GM23338 (cell line): ENCODE measurements around the gene FRS2. TPM values are rescaled to one million over a fixed set of nuclear protein-coding genes. Genes with fewer than 3 reads are reported as not detected.
A peak's percentile ranks its signal among the peaks of the same experiment; 100 is the strongest.

Source experiments
- ATAC-seq: fragments of 200-7000 bp; cut with Tn5 transposase; 3 replicates; pipeline ENCODE4 v1.9.1; 2020
- DNase-seq: peaks from one replicate; pipeline ENCODE4 v3.0.0-alpha.2; 2015; ENCODE audit warnings: low spot score
- H2AFZ ChIP-seq: fragments of 200-600 bp; sonication (generic); 2 replicates; pipeline ENCODE4 v1.8.0; 2016; ENCODE audit warnings: antibody characterized with exemption, mild to moderate bottlenecking, moderate library complexity
- H3F3A ChIP-seq: fragments of 200-600 bp; sonication (generic); replicated peaks from 2 replicates; pipeline ENCODE4 v1.8.0; 2017; ENCODE audit warnings: antibody characterized with exemption, mixed run types, low read depth
- H3K27ac ChIP-seq: fragments of 200-600 bp; sonication (generic); 2 replicates; pipeline ENCODE4 v1.6.1; 2016; ENCODE audit warnings: low read depth
- H3K27me3 ChIP-seq: fragments of 200-600 bp; sonication (generic); 2 replicates; pipeline ENCODE4 v1.8.0; 2016; ENCODE audit warnings: mild to moderate bottlenecking, mixed run types, moderate library complexity; ENCODE audit not compliant: insufficient read depth
- H3K36me3 ChIP-seq: fragments of 200-600 bp; sonication (generic); 2 replicates; pipeline ENCODE4 v1.8.0; 2016; ENCODE audit warnings: mild to moderate bottlenecking; ENCODE audit not compliant: insufficient read depth
- H3K4me1 ChIP-seq: fragments of 200-600 bp; sonication (generic); 2 replicates; pipeline ENCODE4 v1.8.0; 2016; ENCODE audit warnings: mild to moderate bottlenecking, moderate library complexity; ENCODE audit not compliant: insufficient read depth
- H3K4me2 ChIP-seq: fragments of 200-600 bp; sonication (generic); 2 replicates; pipeline ENCODE4 v1.7.1; 2017; ENCODE audit warnings: mixed run types
- H3K4me3 ChIP-seq: fragments of 200-600 bp; sonication (generic); 2 replicates; pipeline ENCODE4 v1.6.1; 2016; ENCODE audit warnings: mixed run types
- H3K79me2 ChIP-seq: fragments of 200-600 bp; sonication (generic); replicated peaks from 2 replicates; pipeline ENCODE4 v1.8.0; 2017; ENCODE audit warnings: mild to moderate bottlenecking; ENCODE audit not compliant: insufficient read depth
- H3K9me2 ChIP-seq: fragments of 200-600 bp; sonication (generic); 2 replicates; pipeline ENCODE4 v1.8.0; 2017; ENCODE audit not compliant: insufficient read depth
- H4K20me1 ChIP-seq: fragments of 200-600 bp; sonication (generic); replicated peaks from 2 replicates; pipeline ENCODE4 v1.8.0; 2017; ENCODE audit warnings: mild to moderate bottlenecking; ENCODE audit not compliant: insufficient read depth
- H3K27ac Mint-ChIP-seq: 2 replicates; pipeline ENCODE4 v1.8.0; 2020; ENCODE audit warnings: inconsistent platforms, mild to moderate bottlenecking, moderate library complexity, mixed read lengths
- H3K27me3 Mint-ChIP-seq: 3 replicates; pipeline ENCODE4 v1.8.0; 2022; ENCODE audit warnings: low read depth, mild to moderate bottlenecking, moderate library complexity, mixed read lengths, inconsistent platforms; ENCODE audit not compliant: insufficient read depth, poor library complexity
- H3K36me3 Mint-ChIP-seq: 3 replicates; pipeline ENCODE4 v1.8.0; 2021; ENCODE audit warnings: low read depth, mild to moderate bottlenecking, inconsistent platforms, moderate library complexity, mixed read lengths
- H3K4me1 Mint-ChIP-seq: 3 replicates; pipeline ENCODE4 v1.8.0; 2020; ENCODE audit warnings: mild to moderate bottlenecking, inconsistent platforms, mixed read lengths
- H3K4me3 Mint-ChIP-seq: 3 replicates; pipeline ENCODE4 v1.8.0; 2021; ENCODE audit warnings: moderate library complexity, mild to moderate bottlenecking, inconsistent platforms, mixed read lengths
- H3K9me3 Mint-ChIP-seq: 3 replicates; pipeline ENCODE4 v1.8.0; 2020; ENCODE audit warnings: moderate library complexity, mild to moderate bottlenecking, inconsistent platforms, mixed read lengths
- CREB1 ChIP-seq: fragments of 250-450 bp; sonication (Bioruptor Pico); IDR thresholded peaks from 2 replicates; pipeline ENCODE4 v1.5.0; 2020; ENCODE audit warnings: low read depth, mild to moderate bottlenecking, moderate library complexity
- CTCF ChIP-seq, 2 experiments: fragments of 200-600 bp in 1 of 2; sonication (generic) in 1 of 2; conservative IDR thresholded peaks; 2 replicates each; pipeline versions ENCODE4 v1.5.1 to v1.6.1; 2016 to 2017; ENCODE audit warnings: antibody characterized with exemption in 2 of 2, low read depth in 2 of 2, mild to moderate bottlenecking in 2 of 2, moderate library complexity in 1 of 2
- ETS1 ChIP-seq: IDR thresholded peaks from 2 replicates; pipeline ENCODE4 v1.6.1; 2016; ENCODE audit warnings: antibody characterized with exemption
- EZH2 ChIP-seq: fragments of 200-600 bp; sonication (generic); IDR thresholded peaks from one replicate; pipeline ENCODE4 v1.8.0; 2017; ENCODE audit warnings: antibody characterized with exemption, mild to moderate bottlenecking, low read depth; ENCODE audit not compliant: unreplicated experiment
- EZH2phosphoT487 ChIP-seq: fragments of 200-600 bp; sonication (generic); IDR thresholded peaks from one replicate; pipeline ENCODE4 v1.8.1; 2018; ENCODE audit warnings: antibody characterized with exemption; ENCODE audit not compliant: unreplicated experiment
- JUNB ChIP-seq: IDR thresholded peaks from one replicate; pipeline ENCODE4 v1.6.1; 2016; ENCODE audit warnings: antibody characterized with exemption; ENCODE audit not compliant: unreplicated experiment
- NANOG ChIP-seq: IDR thresholded peaks from 2 replicates; pipeline ENCODE4 v1.6.1; 2016; ENCODE audit warnings: antibody characterized with exemption, borderline replicate concordance
- POLR2AphosphoS5 ChIP-seq: IDR thresholded peaks from 2 replicates; pipeline ENCODE4 v1.6.1; 2016; ENCODE audit warnings: antibody characterized with exemption, low read depth
- REST ChIP-seq: IDR thresholded peaks from one replicate; pipeline ENCODE4 v1.6.1; 2018; ENCODE audit warnings: antibody characterized with exemption; ENCODE audit not compliant: unreplicated experiment
- STAT1 ChIP-seq: IDR thresholded peaks from one replicate; pipeline ENCODE4 v1.6.1; 2016; ENCODE audit warnings: antibody characterized with exemption; ENCODE audit not compliant: unreplicated experiment
- ZNF331 ChIP-seq: fragments of 250-450 bp; sonication (Bioruptor Pico); IDR thresholded peaks from 2 replicates; pipeline ENCODE4 v1.5.0; 2020; ENCODE audit warnings: low read depth, mild to moderate bottlenecking, moderate library complexity
- ZNF462 ChIP-seq: fragments of 250-450 bp; sonication (Bioruptor Pico); IDR thresholded peaks from 2 replicates; pipeline ENCODE4 v1.5.0; 2020; ENCODE audit warnings: mild to moderate bottlenecking, moderate library complexity
- polyA plus RNA-seq: library from polyadenylated mRNA; unstranded; fragments of >200 nt; fragmentation: Nextera tagmentation; extraction: Ambion mirVana; gene quantifications from 2 replicates; pipeline ENCODE4 v1.2.1, GENCODE V29; 2016
- total RNA-seq: library from RNA; depleted of rRNA; stranded (reverse); fragments of >200 nt; shearing (Covaris generic); gene quantifications from 2 replicates; pipeline ENCODE4 v1.2.3, GENCODE V29; 2014

FRS2 gene
- total and polyA plus RNA-seq, 2 experiments from 2014 or later = 34.3 to 45.0 TPM

DNA sequence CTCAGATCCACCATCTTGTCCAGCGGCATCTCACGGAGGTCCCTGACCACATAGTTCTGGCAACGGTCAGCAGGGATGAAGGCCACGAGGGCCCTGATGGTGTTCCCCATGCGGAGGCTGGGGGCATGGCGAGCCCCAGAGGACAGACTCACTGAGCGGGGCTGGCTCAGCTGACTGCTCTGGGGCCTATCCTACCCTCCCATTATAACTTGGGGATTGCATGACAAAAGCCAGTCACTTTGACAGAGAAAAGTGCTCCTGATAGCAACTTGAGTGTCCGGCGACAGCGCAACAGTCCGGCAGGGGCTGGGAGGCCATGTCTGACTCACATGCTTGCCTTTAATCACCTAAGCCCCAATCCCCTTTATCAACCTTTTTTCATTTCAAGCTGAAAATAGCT lies 140.5 kb downstream of the FRS2 start, which contains the start of gene LRRC10:
LRRC10 (minus strand) TSS at position 179 of the 400 bp plus-strand sequence; CDS start at position 110, 69 bp downstream.
- Histone ChIP-seq H3K27me3 (no peaks in the 10 kb centered on the region), H2AFZ (peak within 1 kb of the TSS; percentile 52; the same call in 1 of the 2 replicates), H3K9me2 (no peaks in the 10 kb centered on the region), H3F3A (no peaks in the 10 kb centered on the region), H3K79me2 (no peaks in the 10 kb centered on the region), H4K20me1 (no peaks in the 10 kb centered on the region), H3K36me3 (no peaks in the 10 kb centered on the region), H3K4me2 (no peak within 1 kb of the TSS), H3K4me3 (no peak within 1 kb of the TSS), H3K27ac (no peak within 1 kb of the TSS), H3K4me1 (no peaks in the 10 kb centered on the region)
- no peaks in the 10 kb centered on the region for H3K36me3 Mint-ChIP-seq
- TF ChIP-seq ZNF331 (CRISPR knock-in tag) = no peak
- no peak for TF ChIP-seq NANOG
- no peak for TF ChIP-seq JUNB
- TF ChIP-seq EZH2phosphoT487 = no peak
- no peak for TF ChIP-seq CREB1
- no peak for TF ChIP-seq CTCF (conservative IDR thresholded peaks at IDR 0.05; ENCODE audit: low read depth in 2 of 2)
- no peak for TF ChIP-seq ZNF462 (CRISPR knock-in tag)
- TF ChIP-seq EZH2 = no peak
- TF ChIP-seq POLR2AphosphoS5 = no peak
- TF ChIP-seq REST = no peak
- no peak for TF ChIP-seq STAT1
- TF ChIP-seq ETS1 = no peak
- no peak within 1 kb of the TSS for H3K4me3 Mint-ChIP-seq
- DNase-seq (no peak), ATAC-seq (no peak; the same call in 2 of the 3 replicates)
- H3K27ac Mint-ChIP-seq = no peak within 1 kb of the TSS
- H3K4me1 Mint-ChIP-seq = no peaks in the 10 kb centered on the region
- no peaks in the 10 kb centered on the region for H3K27me3 Mint-ChIP-seq
- H3K9me3 Mint-ChIP-seq = no peaks in the 10 kb centered on the region
